LoVo (cell line): ENCODE results near the gene PF4V1.
A peak's percentile ranks its signal among the peaks of the same experiment; 100 is the strongest.

Source experiments
- DNase-seq: peaks from one replicate; pipeline ENCODE4 v3.0.0-alpha.2; 2016; ENCODE audit warnings: low spot score

The PF4V1 gene

DNA sequence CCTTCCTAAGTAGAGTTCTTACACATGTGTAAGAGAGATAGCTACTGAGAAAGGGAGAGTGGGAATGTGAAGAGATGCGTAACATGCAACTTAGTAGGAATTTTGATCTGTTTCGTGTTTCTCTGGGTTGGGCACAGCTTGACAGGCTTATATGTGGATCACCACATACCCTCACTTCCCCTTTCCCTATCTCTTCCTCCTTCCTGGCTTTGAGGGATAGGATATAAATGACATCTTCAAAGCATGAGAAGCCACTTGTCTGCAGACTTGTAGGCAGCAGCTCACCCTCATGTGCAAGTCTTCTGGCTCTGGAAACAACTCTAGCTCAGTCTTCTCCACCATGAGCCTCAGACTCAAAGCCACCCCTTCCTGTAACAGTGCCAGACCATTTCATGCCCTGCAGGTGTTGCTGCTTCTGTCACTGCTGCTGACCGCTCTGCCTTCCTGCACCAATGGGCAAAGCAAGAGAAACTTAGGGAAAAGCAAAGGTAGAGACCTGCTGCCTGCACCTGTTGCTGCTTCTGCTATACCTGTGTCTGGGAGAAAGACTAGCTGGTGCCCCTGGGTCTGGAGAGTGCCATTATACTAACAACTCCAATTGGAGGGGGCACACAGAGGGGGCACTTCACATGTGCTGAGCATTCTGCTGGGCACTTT lies 5.4 kb upstream of the PF4V1 start:
- no peak for DNase-seq

DNA sequence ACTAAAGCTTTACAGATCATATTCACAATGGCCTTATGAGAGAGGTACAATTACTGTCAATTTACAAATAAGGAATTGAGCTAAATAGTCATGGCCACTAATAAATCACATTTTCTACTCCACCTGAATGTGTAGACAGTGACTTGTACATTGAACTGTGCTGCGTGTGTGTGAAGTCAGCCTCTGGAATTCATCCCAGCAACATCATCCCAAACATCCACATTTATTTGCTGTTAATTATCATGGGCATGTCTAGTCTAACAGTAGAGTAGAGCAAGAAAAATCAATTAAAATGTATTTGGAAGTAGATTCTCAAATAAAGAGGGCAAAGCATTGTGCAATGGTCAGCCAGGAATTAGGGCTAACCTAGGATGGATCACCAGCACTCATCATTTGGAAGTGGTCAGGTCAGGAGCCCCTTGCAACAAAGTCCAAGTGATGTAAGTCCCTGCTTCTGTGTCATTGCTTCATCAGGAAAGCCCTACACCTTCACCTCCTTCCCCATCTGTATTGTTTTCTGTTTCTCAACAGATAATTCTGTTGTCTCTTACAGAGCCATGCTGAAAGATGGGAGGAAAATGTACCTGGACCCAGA lies 4.8 kb upstream of the PF4V1 start:
- no peak for DNase-seq

DNA sequence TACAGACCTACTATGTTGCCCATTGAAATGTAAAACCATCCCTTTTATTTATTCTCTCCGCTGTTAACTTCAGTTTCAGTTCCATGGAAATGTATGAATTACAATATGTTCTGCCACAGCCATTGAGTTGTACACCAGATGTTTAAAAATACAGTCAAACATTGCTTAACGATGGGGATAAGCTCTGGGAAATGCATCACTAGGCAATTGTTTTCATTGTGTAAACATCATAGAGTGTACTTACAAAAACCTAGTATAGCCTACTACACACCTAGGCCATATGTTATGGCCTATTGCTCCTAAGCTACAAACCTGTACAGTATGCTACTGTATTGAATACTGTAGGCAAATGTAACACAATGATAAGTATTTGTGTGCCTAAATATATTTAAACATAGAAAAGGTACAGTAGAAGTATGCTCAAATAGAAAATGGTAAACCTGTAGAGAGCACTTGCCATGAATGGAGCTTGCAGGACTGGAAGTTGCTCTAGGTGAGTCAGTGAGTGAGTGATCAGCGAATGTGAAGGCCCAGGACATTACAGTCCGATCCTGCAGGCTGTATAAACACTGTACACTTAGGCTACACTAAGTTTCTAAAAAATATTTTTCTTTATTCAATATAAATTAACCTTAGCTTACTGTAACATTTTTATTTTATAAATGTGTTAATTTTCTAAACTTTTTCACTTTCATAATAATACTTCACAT lies 2.7 kb upstream of the PF4V1 start:
- DNase-seq, result no peak

DNA sequence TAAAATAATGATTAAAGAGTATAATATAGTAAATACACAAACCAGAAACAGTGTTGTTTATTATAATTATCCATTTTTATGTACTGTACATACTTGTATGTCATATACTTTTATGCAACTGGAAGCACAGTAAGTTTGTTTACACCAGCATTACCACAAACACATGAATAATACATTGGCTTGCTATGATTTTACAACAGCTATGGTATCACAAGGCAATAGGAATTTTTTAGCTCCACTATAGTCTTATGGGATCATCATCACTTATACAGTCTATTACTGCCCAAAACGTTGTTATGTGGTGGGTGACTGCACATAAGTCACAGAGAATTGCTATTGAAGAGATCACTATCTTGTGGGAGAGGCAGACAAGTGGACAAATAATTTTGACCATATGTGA lies 1.8 kb upstream of the PF4V1 start:
- no peak for DNase-seq

DNA sequence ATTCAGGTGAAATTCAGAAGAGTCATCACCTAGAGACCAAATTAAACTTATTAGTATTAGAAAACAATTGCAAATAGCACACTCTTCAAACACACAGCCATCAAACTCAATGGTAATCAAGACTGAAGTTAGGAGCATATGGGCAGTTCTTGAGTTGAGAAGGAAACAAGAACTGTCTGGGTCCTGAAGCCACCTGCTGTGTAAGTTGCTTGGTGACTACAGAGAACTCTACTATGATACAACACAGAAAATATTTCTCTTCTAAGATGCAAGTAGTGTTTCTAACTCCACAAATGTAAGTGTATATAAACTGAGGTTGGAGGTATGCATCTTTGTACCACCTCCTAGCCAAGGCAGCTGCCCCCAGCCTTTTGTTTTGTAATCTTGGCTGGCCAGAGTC lies 325 bp upstream of the PF4V1 start:
- DNase-seq, result no peak

DNA sequence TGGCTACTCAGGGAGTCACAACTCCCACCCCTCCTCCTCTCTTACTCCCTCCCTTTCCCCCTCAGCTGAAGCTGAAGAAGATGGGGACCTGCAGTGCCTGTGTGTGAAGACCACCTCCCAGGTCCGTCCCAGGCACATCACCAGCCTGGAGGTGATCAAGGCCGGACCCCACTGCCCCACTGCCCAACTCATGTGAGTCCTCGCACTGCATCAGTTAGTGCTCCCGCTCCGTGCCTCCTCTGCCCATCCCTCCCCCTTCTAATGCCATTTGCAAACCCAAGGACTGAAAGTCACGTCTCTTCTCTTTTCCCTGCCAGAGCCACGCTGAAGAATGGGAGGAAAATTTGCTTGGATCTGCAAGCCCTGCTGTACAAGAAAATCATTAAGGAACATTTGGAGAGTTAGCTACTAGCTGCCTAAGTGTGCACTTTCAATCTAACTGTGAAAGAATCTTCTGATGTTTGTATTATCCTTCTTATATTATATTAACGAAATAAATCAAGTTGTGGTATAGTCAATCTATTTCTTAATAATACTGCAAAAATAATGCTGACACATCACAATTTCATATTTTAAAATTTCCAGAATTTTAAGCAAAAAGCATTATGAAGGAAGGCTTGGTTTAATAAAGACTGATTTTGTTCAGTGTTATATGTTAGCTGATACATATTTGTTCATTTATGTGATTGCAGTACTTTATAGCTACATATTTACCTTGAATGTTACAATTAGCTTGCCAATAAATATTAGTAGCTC lies 800 bp downstream of the PF4V1 start:
- DNase-seq, result no peak

DNA sequence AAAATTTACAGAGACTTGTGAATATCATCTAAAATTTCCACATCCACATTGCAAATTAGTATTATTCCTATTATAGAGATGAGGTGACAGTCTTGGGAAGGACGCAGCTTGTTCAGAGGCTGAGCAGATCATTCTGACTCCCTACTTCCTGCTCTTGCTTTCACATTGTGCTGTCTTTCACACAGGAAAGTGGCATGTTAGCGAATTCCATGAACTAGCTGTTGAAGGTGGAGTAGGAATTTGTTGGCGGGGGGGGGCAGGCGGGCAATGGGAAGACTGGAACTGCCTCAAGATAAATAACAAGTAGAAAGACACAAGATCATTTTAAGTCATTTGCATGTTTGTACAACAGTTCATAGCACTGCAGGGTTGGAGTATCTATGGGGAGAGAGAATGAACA lies 2.3 kb downstream of the PF4V1 start:
- DNase-seq, result no peak

DNA sequence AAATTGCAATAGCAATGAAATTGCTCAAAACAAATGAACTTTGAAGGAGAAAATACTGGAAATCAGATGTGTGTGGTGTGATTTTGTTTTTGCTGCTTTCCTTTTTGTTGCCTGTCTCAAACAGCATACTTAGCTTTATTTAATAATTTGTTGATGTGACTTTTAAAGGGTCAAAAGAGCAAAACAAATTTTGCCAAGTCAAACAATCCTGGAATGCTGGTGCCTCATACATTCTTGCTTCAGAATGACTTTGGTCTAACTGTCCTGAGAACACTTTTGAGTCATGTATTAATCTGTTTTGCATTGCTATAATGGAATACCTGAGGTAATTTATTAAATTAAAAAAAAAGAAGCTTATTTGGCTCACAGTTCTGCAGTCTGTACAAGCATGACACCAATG lies 3.4 kb downstream of the PF4V1 start:
- no peak for DNase-seq

DNA sequence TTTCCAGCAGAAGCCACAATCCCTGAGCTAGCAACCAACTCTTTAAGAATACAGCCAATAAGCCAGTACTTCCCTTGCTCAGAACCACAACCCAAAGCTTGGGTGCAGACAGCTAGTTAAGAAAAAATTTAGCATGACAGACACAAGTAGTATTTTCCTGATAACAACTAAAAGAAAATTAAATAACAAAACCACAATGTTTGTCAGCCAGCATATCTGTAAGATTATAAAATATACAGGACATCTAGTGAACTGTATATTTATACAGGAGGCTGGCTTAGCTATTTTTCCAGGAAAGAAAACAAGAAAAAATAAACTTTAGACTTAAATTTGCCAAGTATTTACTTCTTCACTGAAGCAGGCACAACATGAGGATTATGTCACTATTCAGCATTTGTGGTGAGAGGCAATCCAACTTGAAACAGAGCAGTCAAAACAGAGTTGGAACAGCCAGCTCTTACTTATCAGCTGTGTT lies 6.6 kb downstream of the PF4V1 start:
- no peak for DNase-seq

DNA sequence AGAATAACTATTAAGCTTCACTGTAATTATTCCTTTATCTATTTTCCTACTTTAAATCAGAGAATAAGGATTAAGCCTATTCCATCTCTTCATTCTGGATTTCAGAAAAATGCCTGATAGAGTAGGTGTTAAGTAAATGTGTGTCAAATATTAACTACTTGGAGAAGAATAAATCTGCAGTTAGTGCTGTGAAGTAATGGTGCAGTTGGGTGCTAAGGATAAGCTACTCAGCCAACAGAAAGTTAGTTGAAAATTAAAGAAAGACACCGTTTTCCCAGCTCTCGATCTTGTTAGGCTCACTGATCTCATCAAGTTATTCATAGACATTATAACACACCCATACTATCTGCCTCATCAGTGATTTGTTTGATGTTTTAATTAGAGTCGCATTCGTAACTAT lies 7.1 kb downstream of the PF4V1 start:
- DNase-seq, result no peak

DNA sequence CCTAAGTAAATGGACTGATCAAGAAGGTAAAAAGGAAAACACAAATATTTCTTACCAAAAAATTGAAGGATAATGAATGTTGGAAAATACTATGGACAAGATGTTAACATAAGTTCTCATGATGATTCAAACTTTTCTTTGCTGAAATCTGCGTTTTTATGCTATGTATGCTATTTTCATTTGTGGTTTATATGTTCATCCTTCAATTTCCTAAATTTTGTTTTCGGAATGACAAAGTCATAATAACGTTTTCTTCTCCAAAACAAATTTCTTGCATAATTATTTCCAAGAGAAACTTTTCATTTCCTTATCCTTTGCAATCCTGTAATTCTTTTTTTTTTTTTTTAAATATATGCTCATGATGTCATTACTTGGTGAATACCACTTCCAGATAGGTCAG lies 7.8 kb downstream of the PF4V1 start:
- no peak for DNase-seq

DNA sequence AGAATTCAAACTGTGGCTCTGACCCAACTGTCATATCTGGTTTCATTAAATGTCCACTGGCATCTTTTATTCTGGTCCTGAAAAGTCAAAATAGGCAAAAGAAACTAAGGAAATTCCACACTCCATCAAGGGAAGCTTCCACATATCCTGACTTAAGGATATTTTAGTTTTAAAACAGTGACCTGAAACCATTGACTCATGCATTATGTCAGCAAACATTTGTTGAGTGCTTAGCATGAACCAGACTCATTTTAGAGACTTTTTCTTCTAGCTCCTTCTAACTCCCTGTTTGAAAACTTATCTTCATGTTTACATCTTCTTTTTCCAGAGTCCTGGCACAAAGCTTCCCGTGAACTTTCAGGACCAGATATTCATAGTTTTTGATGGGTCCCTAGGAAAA lies 9.2 kb downstream of the PF4V1 start:
- no peak for DNase-seq

DNA sequence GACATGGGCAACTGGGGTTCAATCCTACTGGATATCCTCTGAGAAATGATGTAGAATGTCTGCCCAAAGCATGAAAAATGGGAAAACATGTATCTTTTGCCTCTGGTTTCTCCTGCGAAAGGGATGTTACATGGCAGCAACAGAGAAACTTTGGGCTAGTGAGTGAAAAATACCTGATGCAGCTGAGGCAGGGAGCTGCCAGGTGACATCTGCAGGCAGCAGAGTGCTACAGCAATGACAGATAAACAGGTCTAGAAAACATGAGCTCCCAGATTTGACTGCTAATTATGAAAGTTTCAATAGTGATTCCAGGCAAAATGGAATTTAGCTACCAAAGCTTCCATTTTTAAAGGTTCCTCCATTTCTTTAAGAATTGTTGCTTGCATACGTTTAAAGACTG lies 11.3 kb downstream of the PF4V1 start:
- DNase-seq, result peak; percentile 38

DNA sequence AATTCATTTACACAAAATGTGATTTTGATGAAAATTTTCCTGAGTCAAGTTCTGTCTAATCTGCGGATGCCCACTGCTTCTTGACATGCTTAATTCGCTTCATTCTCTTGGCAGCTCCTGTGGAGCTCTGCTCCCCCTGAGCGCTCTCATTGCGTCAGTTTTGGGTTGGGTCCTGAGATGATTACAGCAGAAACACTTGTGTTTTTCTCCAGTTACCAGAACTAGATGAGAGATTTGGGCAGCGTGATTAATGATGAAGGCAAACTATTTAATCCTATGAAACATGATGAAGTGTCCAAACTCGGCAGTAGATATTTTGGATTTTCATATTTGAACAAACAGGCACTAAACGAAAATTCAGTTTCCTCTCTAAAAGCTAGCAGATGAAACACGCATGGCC lies 11.9 kb downstream of the PF4V1 start:
- no peak for DNase-seq

DNA sequence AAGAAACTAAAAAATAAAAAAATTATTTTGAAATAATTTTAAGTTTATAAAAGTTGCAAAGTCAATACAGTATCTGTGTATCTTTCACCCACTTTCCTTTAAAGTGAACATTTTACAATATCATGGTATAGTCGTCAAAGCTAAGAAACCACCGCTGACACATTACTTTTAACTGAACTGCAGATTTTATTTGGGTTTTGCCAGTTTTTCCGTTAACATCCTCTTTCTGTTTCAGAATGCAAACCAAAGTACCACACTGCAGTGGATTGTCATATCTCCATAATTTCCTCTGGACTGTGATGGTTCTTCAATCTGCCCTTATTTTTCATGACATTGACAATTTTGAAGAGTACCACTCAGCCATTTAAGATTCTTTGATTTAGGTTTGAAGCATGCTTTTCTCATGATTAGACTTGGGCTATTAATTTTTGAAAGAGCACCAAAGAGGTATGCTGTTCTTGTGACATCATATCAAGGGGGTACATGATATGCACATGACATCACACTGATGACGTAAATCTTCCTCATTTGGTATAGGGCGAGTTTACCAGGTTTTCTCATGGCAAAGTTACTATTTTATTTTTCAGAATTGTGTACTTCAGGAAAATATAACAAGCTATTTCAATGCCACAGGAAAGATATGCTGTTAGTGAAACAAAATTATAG lies 12.5 kb downstream of the PF4V1 start:
- DNase-seq, result no peak

DNA sequence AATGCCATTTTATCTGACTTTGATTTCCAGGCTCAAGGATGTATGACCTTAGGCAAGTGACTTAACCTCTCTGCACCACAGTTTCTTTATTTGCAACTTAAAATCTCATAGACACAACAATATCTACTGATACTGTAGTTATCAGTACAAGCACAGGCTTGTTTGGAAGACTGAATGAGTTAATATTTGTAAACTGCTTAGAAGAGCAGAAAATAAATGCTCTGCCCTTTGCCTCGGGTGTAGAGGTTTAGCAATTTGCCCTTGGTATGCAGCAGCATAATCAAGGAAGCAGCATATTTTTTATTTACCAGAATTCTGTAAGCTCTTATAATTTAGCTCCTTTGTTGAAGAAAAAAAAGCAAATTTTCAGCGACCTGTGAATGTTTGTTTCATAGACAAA lies 13.2 kb downstream of the PF4V1 start:
- DNase-seq, result no peak

DNA sequence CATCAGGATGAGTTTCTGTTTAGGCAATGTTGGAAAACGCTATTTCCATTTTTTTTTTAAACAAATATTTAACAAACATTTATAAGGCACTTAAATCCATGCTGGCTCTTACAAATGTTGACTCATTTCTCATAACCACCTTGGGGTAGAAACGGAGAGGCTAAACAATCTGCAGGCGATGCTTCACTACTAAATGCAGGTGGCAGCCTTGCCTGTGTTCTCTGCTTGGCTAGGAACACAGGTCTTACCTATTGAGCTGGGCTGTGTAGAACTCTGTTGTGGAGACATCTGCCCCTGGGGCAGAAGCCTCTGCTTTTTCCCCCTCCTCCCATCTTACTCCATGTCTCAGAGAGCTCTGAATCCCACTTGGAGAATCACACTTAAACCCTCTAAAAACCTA lies 14.7 kb downstream of the PF4V1 start:
- DNase-seq, result peak; percentile 80

DNA sequence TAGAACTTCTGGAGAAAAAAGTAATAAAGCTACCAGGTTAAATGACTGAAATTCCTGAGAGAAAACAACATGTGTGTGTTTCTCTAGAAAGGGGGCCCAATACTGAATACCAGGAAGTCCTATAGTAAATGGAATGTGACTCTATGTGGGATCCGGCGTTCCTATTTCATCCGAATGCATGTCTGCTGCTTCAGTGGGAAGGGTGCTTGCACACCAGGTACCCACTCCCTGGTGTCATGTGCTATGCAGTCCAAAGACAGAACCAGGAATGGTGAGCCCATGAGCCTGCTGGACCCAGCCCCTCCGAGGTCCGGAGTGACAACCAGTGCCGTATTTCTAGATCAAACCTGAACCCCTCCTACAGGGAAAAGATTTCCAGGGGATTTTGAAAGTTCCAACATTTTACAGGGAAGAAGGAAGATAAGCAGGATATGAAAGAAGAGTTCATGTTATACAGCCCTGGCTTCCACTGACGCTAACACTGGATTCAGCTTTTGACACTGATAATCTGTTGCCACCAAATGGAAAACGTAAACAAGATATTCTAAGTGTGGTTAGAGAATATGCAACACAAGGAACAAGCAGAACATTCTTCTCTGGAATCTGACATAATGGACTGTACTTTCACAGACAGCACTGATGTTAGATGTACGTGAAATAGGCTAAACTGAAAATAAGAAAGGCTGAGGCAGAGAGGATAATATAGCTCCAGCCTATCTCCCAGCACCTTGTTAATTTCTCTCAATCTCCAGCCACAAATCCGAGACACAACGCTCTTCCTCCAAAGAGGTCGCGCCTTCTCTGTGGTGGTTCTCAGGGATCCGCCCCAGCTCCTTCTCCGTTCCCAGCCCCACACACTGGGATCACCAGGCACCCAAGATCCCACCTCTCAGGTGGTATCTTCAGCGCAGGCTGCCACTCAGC lies 15.4 kb downstream of the PF4V1 start:
- peak; percentile 51 for DNase-seq

DNA sequence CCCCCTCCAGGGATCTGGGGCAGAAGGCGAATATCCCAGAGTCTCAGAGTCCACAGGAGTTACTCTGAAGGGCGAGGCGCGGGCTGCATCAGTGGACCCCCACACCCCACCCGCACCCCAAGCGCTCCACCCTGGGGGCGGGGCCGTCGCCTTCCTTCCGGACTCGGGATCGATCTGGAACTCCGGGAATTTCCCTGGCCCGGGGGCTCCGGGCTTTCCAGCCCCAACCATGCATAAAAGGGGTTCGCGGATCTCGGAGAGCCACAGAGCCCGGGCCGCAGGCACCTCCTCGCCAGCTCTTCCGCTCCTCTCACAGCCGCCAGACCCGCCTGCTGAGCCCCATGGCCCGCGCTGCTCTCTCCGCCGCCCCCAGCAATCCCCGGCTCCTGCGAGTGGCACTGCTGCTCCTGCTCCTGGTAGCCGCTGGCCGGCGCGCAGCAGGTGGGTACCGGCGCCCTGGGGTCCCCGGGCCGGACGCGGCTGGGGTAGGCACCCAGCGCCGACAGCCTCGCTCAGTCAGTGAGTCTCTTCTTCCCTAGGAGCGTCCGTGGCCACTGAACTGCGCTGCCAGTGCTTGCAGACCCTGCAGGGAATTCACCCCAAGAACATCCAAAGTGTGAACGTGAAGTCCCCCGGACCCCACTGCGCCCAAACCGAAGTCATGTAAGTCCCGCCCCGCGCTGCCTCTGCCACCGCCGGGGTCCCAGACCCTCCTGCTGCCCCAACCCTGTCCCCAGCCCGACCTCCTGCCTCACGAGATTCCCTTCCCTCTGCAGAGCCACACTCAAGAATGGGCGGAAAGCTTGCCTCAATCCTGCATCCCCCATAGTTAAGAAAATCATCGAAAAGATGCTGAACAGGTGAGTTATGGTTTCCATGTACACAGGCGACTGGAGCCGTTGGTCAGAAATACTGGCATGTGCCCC lies 16.3 kb downstream of the PF4V1 start, which contains the start of gene CXCL1:
TSS of gene CXCL1 (plus strand) at position 264 of the 926 bp plus-strand sequence. CDS start at position 342, 78 bp downstream.
- peak; percentile 54 for DNase-seq

DNA sequence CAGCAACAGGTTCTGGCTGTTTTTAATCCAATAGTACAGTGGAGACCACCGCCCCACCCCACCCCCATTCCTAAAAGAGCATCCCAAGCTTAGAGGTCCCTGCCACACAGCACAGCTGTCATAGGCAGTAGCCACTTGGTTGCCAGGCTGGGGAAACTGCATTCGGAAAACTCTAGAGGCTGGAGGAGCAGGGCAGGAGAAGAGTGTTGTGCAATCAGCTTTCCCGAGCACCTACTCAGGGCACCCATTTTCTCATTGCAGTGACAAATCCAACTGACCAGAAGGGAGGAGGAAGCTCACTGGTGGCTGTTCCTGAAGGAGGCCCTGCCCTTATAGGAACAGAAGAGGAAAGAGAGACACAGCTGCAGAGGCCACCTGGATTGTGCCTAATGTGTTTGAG lies 17.2 kb downstream of the PF4V1 start:
- peak; percentile 52 for DNase-seq
